Nephron (organoid): Measurements from ENCODE around the gene CTIF.

Experiments used
- H3K27ac Mint-ChIP-seq, 3 experiments: 2 replicates each; pipeline ENCODE4 v1.8.0; 2020; ENCODE audit warnings: mixed read lengths in 3 of 3, mild to moderate bottlenecking in 2 of 3, moderate library complexity in 1 of 3
- H3K27me3 Mint-ChIP-seq: 2 replicates; pipeline ENCODE4 v1.8.0; 2021; ENCODE audit warnings: low read depth, mild to moderate bottlenecking, moderate library complexity, mixed read lengths
- H3K36me3 Mint-ChIP-seq: 2 replicates; pipeline ENCODE4 v1.8.0; 2020; ENCODE audit warnings: low read depth, mixed read lengths
- H3K4me1 Mint-ChIP-seq: 2 replicates; pipeline ENCODE4 v1.8.0; 2020; ENCODE audit warnings: mixed read lengths
- H3K4me3 Mint-ChIP-seq, 3 experiments: 2 replicates each; pipeline ENCODE4 v1.8.0; 2020; ENCODE audit warnings: mild to moderate bottlenecking in 3 of 3, mixed read lengths in 3 of 3, moderate library complexity in 2 of 3
- H3K9me3 Mint-ChIP-seq: 2 replicates; pipeline ENCODE4 v1.8.0; 2020; ENCODE audit warnings: mixed read lengths
- CTCF ChIP-seq, 3 experiments: fragments of 200-600 bp; sonication (generic); IDR thresholded peaks; one replicate each; pipeline ENCODE4 v1.5.0; 2021; ENCODE audit warnings: antibody characterized with exemption in 3 of 3; ENCODE audit not compliant: unreplicated experiment in 3 of 3

CTIF gene

DNA sequence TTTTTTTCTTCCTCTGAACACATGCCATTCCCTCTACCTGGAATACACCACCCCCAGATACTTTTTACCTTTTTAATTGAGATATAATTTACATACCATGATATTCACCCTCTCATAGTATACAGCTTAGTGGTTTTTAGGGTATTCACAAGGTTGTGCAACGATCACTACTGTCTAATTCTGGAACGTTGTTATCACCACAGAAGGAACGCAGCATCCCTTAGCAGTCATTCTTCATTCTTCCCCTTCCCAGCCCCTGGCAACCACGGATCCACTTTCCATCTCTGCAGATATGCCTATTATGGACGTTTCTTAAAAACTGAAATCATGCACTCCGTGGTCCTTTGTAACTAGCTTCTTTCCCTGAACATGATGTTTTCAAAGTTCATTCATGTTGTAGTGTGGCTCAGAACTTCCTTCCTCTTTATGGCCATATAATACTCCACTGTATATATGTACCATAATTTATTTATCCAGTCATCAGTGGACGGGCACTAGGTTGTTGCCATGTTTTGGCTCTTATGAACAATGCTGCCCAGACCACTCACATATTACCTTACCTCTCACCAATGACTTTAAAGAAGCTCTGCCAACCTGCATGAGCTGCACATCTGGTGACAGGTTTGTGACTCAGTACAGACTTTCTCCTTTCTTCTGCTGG lies 168.9 kb downstream of the CTIF start:
- H3K9me3 Mint-ChIP-seq, result no peaks in the 10 kb centered on the region
- peaks cover 4% of the 10 kb centered on the region for H3K36me3 Mint-ChIP-seq
- no peak for TF ChIP-seq CTCF (IDR thresholded peaks at IDR 0.05; ENCODE audit: unreplicated experiment in 3 of 3)

GRCh38 chr18:48708807-48709206 lies 170.0 kb downstream of the CTIF start:
- peaks cover 4% of the 10 kb centered on the region for H3K36me3 Mint-ChIP-seq
- no peaks in the 10 kb centered on the region for H3K27me3 Mint-ChIP-seq
- H3K4me1 Mint-ChIP-seq, result peaks cover 19% of the 10 kb centered on the region
- no peaks in the 10 kb centered on the region for H3K9me3 Mint-ChIP-seq
- H3K27ac Mint-ChIP-seq, result no peak overlapping the region
- TF ChIP-seq CTCF (IDR thresholded peaks at IDR 0.05; ENCODE audit: unreplicated experiment in 3 of 3), result no peak
- H3K4me3 Mint-ChIP-seq, result no peak overlapping the region

More for the DNA sequence above, 168.9 kb downstream of the CTIF start:
- peaks cover 8% of the 10 kb centered on the region for H3K4me1 Mint-ChIP-seq
- H3K4me3 Mint-ChIP-seq, result no peak overlapping the region
- H3K27me3 Mint-ChIP-seq, result no peaks in the 10 kb centered on the region
- no peak overlapping the region for H3K27ac Mint-ChIP-seq

- peaks cover 24% of the 10 kb centered on the region for H3K4me1 Mint-ChIP-seq
- H3K27me3 Mint-ChIP-seq, result no peaks in the 10 kb centered on the region
- no peak for TF ChIP-seq CTCF (IDR thresholded peaks at IDR 0.05; ENCODE audit: unreplicated experiment in 3 of 3)
- H3K36me3 Mint-ChIP-seq, result peaks cover 4% of the 10 kb centered on the region
- no peaks in the 10 kb centered on the region for H3K9me3 Mint-ChIP-seq
- H3K27ac Mint-ChIP-seq, result no peak overlapping the region
- H3K4me3 Mint-ChIP-seq, result no peak overlapping the region
These were observed 170.7 kb downstream of the CTIF start for GRCh38 chr18:48709371-48710062.

DNA sequence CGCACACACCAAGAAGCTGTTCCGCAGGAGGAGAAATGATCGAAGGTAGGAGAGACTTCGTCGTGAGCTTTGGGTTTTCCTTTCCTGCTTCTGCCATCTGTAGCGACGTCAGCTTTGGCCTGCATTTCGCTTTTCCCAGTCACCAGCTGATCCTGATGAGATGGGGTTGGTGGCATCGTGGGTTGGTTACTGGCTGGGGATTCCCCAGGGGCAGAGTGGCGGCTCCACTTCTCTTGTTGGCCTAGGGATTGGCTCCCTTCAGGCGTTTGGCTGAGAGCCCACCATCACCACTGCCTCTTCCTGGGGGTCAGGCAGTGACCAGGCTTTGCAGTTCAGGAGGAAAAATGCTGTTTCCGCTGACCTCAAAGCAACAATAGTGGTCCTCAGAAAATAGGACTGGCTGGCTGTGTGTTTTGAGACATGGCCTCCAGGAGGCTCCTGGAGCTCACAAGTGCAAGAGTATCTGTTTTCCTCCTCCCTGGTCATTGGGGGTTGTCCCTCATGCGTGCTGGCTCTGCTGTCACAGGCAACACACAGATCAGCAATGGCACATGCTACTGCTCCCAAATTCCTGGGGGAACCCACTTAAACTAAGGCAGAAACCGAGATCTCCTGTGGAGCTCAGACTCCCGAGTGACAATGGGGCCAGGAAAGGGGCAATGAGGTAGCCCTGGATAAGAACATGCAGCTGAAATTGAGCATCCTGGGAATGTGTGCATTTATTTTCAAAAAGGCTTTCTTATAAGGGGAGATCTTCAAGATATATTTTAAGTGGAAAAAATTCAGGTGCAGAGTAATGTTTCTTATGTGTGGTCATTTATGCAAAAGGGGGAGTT lies 173.0 kb downstream of the CTIF start:
- Mint-ChIP-seq H3K4me1 (peaks cover 36% of the 10 kb centered on the region), H3K27me3 (no peaks in the 10 kb centered on the region), H3K27ac (peak overlapping the region in 2 of 3 experiments; percentile 45 to 52), H3K9me3 (no peaks in the 10 kb centered on the region), H3K36me3 (peaks cover 4% of the 10 kb centered on the region), H3K4me3 (no peak overlapping the region)
- TF ChIP-seq CTCF (IDR thresholded peaks at IDR 0.05; ENCODE audit: unreplicated experiment in 3 of 3), result peak; percentile 55 to 65 (median 61)

DNA sequence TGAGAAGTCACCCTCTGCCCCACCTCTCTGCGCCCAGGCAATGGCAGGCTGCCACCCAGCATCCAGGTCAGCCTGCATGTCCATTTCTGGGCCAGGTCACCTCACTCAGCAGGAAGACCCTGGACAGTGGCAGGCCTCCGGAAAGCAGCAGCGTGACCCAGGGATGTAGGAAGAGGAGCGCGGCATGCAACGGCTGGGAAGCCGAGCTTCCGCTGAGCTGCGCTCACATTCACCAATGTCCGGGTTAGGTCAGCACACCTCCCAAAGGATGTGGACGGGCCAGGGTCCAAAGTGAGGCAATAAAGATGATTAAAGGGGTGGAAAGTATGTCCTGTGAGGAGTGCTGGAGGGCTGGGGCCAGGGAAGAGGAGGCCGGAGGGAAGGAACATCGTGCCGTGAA lies 174.5 kb downstream of the CTIF start:
- no peaks in the 10 kb centered on the region for H3K27me3 Mint-ChIP-seq
- peaks cover 41% of the 10 kb centered on the region for H3K4me1 Mint-ChIP-seq
- no peak for TF ChIP-seq CTCF (IDR thresholded peaks at IDR 0.05; ENCODE audit: unreplicated experiment in 3 of 3)
- peaks cover 4% of the 10 kb centered on the region for H3K36me3 Mint-ChIP-seq
- peak overlapping the region; percentile 40 to 53 (median 48) for H3K4me3 Mint-ChIP-seq
- H3K27ac Mint-ChIP-seq, result peak overlapping the region; percentile 80 to 84 (median 83)
- H3K9me3 Mint-ChIP-seq, result no peaks in the 10 kb centered on the region
